CD4-positive, alpha-beta T cell treated with Interleukin-6 for 4 hours (primary cell): ENCODE measurements around the gene HOXD3.

Experiments used
- DNase-seq: peaks from one replicate; pipeline ENCODE4 v3.0.0-alpha.2; 2020; ENCODE audit warnings: mixed read lengths

Gene HOXD3

GRCh38 chr2:176151442-176152287, 5.4 kb upstream of the HOXD3 start, which contains the start of gene HOXD4:
Gene HOXD4 (plus strand): TSS chr2:176151550. CDS start chr2:176151634, 84 bp downstream.
- DNase-seq = no peak

- no peak for DNase-seq
These were observed 4.5 kb upstream of the HOXD3 start for GRCh38 chr2:176152350-176153181.

- DNase-seq = no peak
These were observed 2.4 kb upstream of the HOXD3 start for GRCh38 chr2:176154576-176155252.

GRCh38 chr2:176155356-176156044, 1.6 kb upstream of the HOXD3 start:
- no peak for DNase-seq

GRCh38 chr2:176156301-176156806, 753 bp upstream of the HOXD3 start:
- DNase-seq = no peak

GRCh38 chr2:176157499-176158185, 535 bp downstream of the HOXD3 start:
- DNase-seq = no peak

GRCh38 chr2:176158186-176158591, 1.1 kb downstream of the HOXD3 start:
- no peak for DNase-seq

- no peak for DNase-seq
These were observed 2.0 kb downstream of the HOXD3 start for GRCh38 chr2:176158855-176159662.

- no peak for DNase-seq
These were observed 2.6 kb downstream of the HOXD3 start for GRCh38 chr2:176159663-176160250.

- no peak for DNase-seq
These were observed 3.3 kb downstream of the HOXD3 start for GRCh38 chr2:176160251-176160985.

GRCh38 chr2:176160986-176161824, 4.1 kb downstream of the HOXD3 start:
- DNase-seq = no peak

GRCh38 chr2:176161825-176162626, 4.9 kb downstream of the HOXD3 start:
- no peak for DNase-seq

GRCh38 chr2:176162911-176163671, 6.0 kb downstream of the HOXD3 start:
- DNase-seq = no peak

- no peak for DNase-seq
These were observed 6.6 kb downstream of the HOXD3 start for GRCh38 chr2:176163672-176164056.

- no peak for DNase-seq
These were observed 7.1 kb downstream of the HOXD3 start for GRCh38 chr2:176164201-176164600.

GRCh38 chr2:176164611-176165369, 7.7 kb downstream of the HOXD3 start:
- DNase-seq = no peak
